HepG2 (cell line): ENCODE data around the gene DALRD3. TPM values are rescaled to one million over a fixed set of nuclear protein-coding genes. Genes with fewer than 3 reads are reported as not detected.

Source experiments
- ATF2 ChIP-seq: sonication (generic); formaldehyde crosslinking; IDR thresholded peaks from 2 replicates; pipeline ENCODE4 v1.4.0; 2020; ENCODE audit warnings: missing genetic modification reagents
- CERS6 ChIP-seq: sonication (generic); formaldehyde crosslinking; IDR thresholded peaks from 2 replicates; pipeline ENCODE4 v1.5.0; 2020; ENCODE audit warnings: missing genetic modification reagents
- DZIP1 ChIP-seq: sonication (generic); formaldehyde crosslinking; IDR thresholded peaks from 2 replicates; pipeline ENCODE4 v1.5.0; 2020; ENCODE audit warnings: mild to moderate bottlenecking, missing genetic modification reagents
- HMGA1 ChIP-seq: sonication (generic); formaldehyde crosslinking; conservative IDR thresholded peaks from 2 replicates; pipeline ENCODE4 v1.4.0; 2020; ENCODE audit warnings: missing genetic modification reagents
- HNF4A ChIP-seq: sonication (generic); formaldehyde crosslinking; IDR thresholded peaks from 2 replicates; pipeline ENCODE4 v1.4.0; 2020; ENCODE audit warnings: missing genetic modification reagents
- HOXA5 ChIP-seq: sonication (generic); formaldehyde crosslinking; IDR thresholded peaks from 2 replicates; pipeline ENCODE4 v1.4.0; 2020; ENCODE audit warnings: missing genetic modification reagents
- IRF2 ChIP-seq: IDR thresholded peaks from 2 replicates; pipeline ENCODE4 v1.6.1; 2018; ENCODE audit warnings: missing genetic modification reagents, missing compliant biosample characterization
- NFYB ChIP-seq: sonication (generic); formaldehyde crosslinking; IDR thresholded peaks from 2 replicates; pipeline ENCODE4 v1.4.0; 2020; ENCODE audit warnings: missing genetic modification reagents
- RFX1 ChIP-seq: fragments of 450-650 bp; IDR thresholded peaks from 2 replicates; pipeline ENCODE4 v1.6.1; 2017
- TMF1 ChIP-seq: sonication (generic); formaldehyde crosslinking; IDR thresholded peaks from 2 replicates; pipeline ENCODE4 v1.8.1; 2022; ENCODE audit warnings: low read depth, missing genetic modification reagents
- ZFAT ChIP-seq: sonication (generic); formaldehyde crosslinking; conservative IDR thresholded peaks from 2 replicates; pipeline ENCODE4 v1.8.1; 2023; ENCODE audit warnings: missing genetic modification reagents, inconsistent platforms
- ZKSCAN5 ChIP-seq: sonication (generic); formaldehyde crosslinking; IDR thresholded peaks from 2 replicates; pipeline ENCODE4 v1.5.1; 2020; ENCODE audit warnings: mild to moderate bottlenecking, missing genetic modification reagents
- ZNF124 ChIP-seq: sonication (generic); formaldehyde crosslinking; IDR thresholded peaks from 2 replicates; pipeline ENCODE4 v1.4.0; 2020; ENCODE audit warnings: missing genetic modification reagents
- ZNF513 ChIP-seq: sonication (generic); formaldehyde crosslinking; conservative IDR thresholded peaks from 2 replicates; pipeline ENCODE4 v1.5.0; 2020; ENCODE audit warnings: missing genetic modification reagents
- ZNF646 ChIP-seq: sonication (generic); formaldehyde crosslinking; IDR thresholded peaks from 2 replicates; pipeline ENCODE4 v1.9.0; 2021; ENCODE audit warnings: mild to moderate bottlenecking, missing genetic modification reagents
- ZNF75D ChIP-seq: sonication (generic); formaldehyde crosslinking; IDR thresholded peaks from 2 replicates; pipeline ENCODE4 v1.8.1; 2023; ENCODE audit warnings: missing genetic modification reagents, mild to moderate bottlenecking, borderline replicate concordance
- ZNF777 ChIP-seq: sonication (generic); formaldehyde crosslinking; IDR thresholded peaks from 2 replicates; pipeline ENCODE4 v1.4.0; 2020; ENCODE audit warnings: missing genetic modification reagents
- polyA plus RNA-seq, 8 experiments: library from polyadenylated mRNA; depleted of rRNA in 3 of 8; stranded (reverse) in 7 of 8; unstranded in 1 of 8; fragments of >200 nt; fragmentation: Illumina TruSeq in 4 of 8; extraction: Trizol in 4 of 8; gene quantifications; 2 replicates each; pipeline versions ENCODE4 v1.2.1 to v1.2.3, GENCODE V29; 2011 to 2016; ENCODE audit warnings: low read depth in 4 of 8, missing spikeins in 1 of 8, mixed read lengths in 1 of 8; ENCODE audit not compliant: insufficient read depth in 1 of 8
- total RNA-seq, 5 experiments: library from RNA; depleted of rRNA; stranded (reverse); fragments of >200 nt; fragmentation: Illumina TruSeq; extraction: Trizol; gene quantifications; 2 replicates each; pipeline ENCODE4 v1.2.3, GENCODE V29; 2016; ENCODE audit warnings: low read depth in 1 of 5

The DALRD3 gene
- total and polyA plus RNA-seq, 2 of the 13 experiments (the other 11 are each of a cell fraction or from before 2014, with no cell fraction given) = 19.9 to 36.5 TPM

GRCh38 chr3:49021213-49021812, 2.9 kb upstream of the DALRD3 start (continued):
- TF ChIP-seq ZNF646 (CRISPR knock-in tag) = no peak
- no peak for TF ChIP-seq CERS6 (CRISPR knock-in tag)
- no peak for TF ChIP-seq ZNF75D
- no peak for TF ChIP-seq ZKSCAN5
- TF ChIP-seq HMGA1 = no peak
- peak; percentile 80 for TF ChIP-seq IRF2
- peak; percentile 17 for TF ChIP-seq ZNF124 (CRISPR knock-in tag)
- TF ChIP-seq ATF2 (CRISPR knock-in tag) = peak; percentile 52; the same call in 1 of the 2 replicates
- no peak for TF ChIP-seq ZNF513 (CRISPR knock-in tag)
- TF ChIP-seq NFYB (CRISPR knock-in tag) = peak; percentile 81
- TF ChIP-seq RFX1 = no peak
- TF ChIP-seq HOXA5 (CRISPR knock-in tag) = peak; percentile 62
- no peak for TF ChIP-seq ZNF777 (CRISPR knock-in tag)
- TF ChIP-seq DZIP1 = no peak
- no peak for TF ChIP-seq HNF4A (CRISPR knock-in tag)
- no peak for TF ChIP-seq TMF1 (CRISPR knock-in tag)
- TF ChIP-seq ZFAT (CRISPR knock-in tag) = 0 out of 2 replicates have a peak, but pooled peaks have one; percentile 4
